K562 (cell line): ENCODE results near the gene METTL18. TPM values are rescaled to one million over a fixed set of nuclear protein-coding genes. Genes with fewer than 3 reads are reported as not detected.

Experiments
- CUX1 ChIP-seq: fragments of 200-800 bp; sonication (Bioruptor generic); IDR thresholded peaks from 2 replicates; pipeline ENCODE4 v1.6.1; 2016; ENCODE audit warnings: missing genetic modification characterization, missing compliant biosample characterization
- ESRRB ChIP-seq: fragments of 250-450 bp; sonication (Bioruptor Pico); IDR thresholded peaks from 2 replicates; pipeline ENCODE4 v1.5.0; 2020; ENCODE audit warnings: mild to moderate bottlenecking, moderate library complexity, borderline replicate concordance
- NKRF ChIP-seq: fragments of 450-650 bp; IDR thresholded peaks from 2 replicates; pipeline ENCODE4 v1.6.1; 2016; ENCODE audit warnings: borderline replicate concordance
- PHB2 ChIP-seq: fragments of 450-650 bp; IDR thresholded peaks from 2 replicates; pipeline ENCODE4 v1.6.1; 2017; ENCODE audit warnings: low read depth
- SRSF9 ChIP-seq: fragments of 200-400 bp; formaldehyde crosslinking; IDR thresholded peaks from 2 replicates; pipeline ENCODE4 v1.6.1; 2017; ENCODE audit warnings: low read depth, low read length, borderline replicate concordance
- ZBTB17 ChIP-seq: fragments of 450-650 bp; formaldehyde crosslinking; IDR thresholded peaks from 2 replicates; pipeline ENCODE4 v1.4.0; 2020; ENCODE audit warnings: mild to moderate bottlenecking
- ZBTB8A ChIP-seq: fragments of 450-650 bp; IDR thresholded peaks from 2 replicates; pipeline ENCODE4 v1.6.1; 2018; ENCODE audit warnings: mild to moderate bottlenecking, moderate library complexity; ENCODE audit not compliant: partially characterized antibody
- polyA plus RNA-seq, 8 experiments: library from polyadenylated mRNA; depleted of rRNA in 4 of 8; stranded (reverse) in 5 of 8; unstranded in 3 of 8; fragments of >200 nt; fragmentation: Nextera tagmentation in 2 of 8; fragmentation: Illumina TruSeq in 1 of 8; extraction: Ambion mirVana in 2 of 8; extraction: Trizol in 1 of 8; gene quantifications; 2 replicates each; pipeline versions ENCODE4 v1.2.1 to v1.2.3, GENCODE V29; 2011 to 2014; ENCODE audit warnings: inconsistent platforms in 1 of 8, missing spikeins in 1 of 8
- total RNA-seq, 7 experiments: library from RNA; depleted of rRNA in 6 of 7; stranded (reverse); fragments of >200 nt in 6 of 7; fragmentation: Illumina TruSeq in 2 of 7; extraction: Trizol in 2 of 7; gene quantifications; 2 replicates each; pipeline versions ENCODE4 v1.2.1 to v1.2.3, GENCODE V29; 2011 to 2021; ENCODE audit warnings: low replicate concordance in 1 of 7

METTL18 gene
- total and polyA plus RNA-seq, 9 of the 15 experiments (the other 6 are each of a cell fraction or from before 2014, with no cell fraction given): 9.5 to 40.2 (median 14.7) TPM

GRCh38 chr1:169768161-169768560, 26.5 kb downstream of the METTL18 start (continued):
- TF ChIP-seq NKRF: no peak
- no peak for TF ChIP-seq ZBTB8A
- TF ChIP-seq PHB2: no peak
- no peak for TF ChIP-seq ZBTB17 (CRISPR knock-in tag)
- no peak for TF ChIP-seq ESRRB (CRISPR knock-in tag)
- no peak for TF ChIP-seq CUX1 (CRISPR knock-in tag)
- no peak for TF ChIP-seq SRSF9
